K562 (cell line): ENCODE measurements around the gene UBE2J2. TPM values are rescaled to one million over a fixed set of nuclear protein-coding genes. Genes with fewer than 3 reads are reported as not detected.

Source experiments
- ATAC-seq: fragments of 200-7000 bp; cut with Tn5 transposase; 3 replicates; pipeline ENCODE4 v1.9.1; 2020; ENCODE audit warnings: moderate library complexity
- BruUV-seq: library from RNA; stranded (reverse); fragments of 400-500 nt; replicated peaks from 2 replicates; lab custom pipeline; 2021; lab: Mats Ljungman, UMichigan
- CTCF ChIA-PET: fragments of 300-600 bp; formaldehyde crosslinking; extraction: SDS; loops from one replicate; lab custom pipeline; 2021; ENCODE audit warnings: low intra/inter-chr PET ratio; lab: Yijun Ruan, JAX
- POLR2A ChIA-PET: fragments of 300-600, 350-650 bp; sonication (Branson Sonifier 250); formaldehyde crosslinking; extraction: SDS; loops from one replicate; lab custom pipeline; 2021; ENCODE audit warnings: antibody characterized with exemption, inconsistent platforms; lab: Yijun Ruan, JAX
- DNase-seq, 4 experiments: peaks; one replicate each; pipeline versions ENCODE4 v3.0.0 to v3.0.0-alpha.2; 2011 to 2018; ENCODE audit warnings: low spot score in 3 of 4, mixed read lengths in 3 of 4; ENCODE audit errors: extremely low read depth in 1 of 4
- FAIRE-seq: peaks from 2 replicates; lab custom pipeline; 2011; peaks lifted over from hg19 to GRCh38; lab: Jason Lieb, UNC
- H2AFZ ChIP-seq: 2 replicates; pipeline ENCODE4 v1.6.0; 2011; ENCODE audit warnings: low read depth, low read length, control low read depth, inconsistent platforms
- H3K27ac ChIP-seq: fragments of 200-600 bp; 3 replicates; pipeline ENCODE4 v1.8.0; 2011; ENCODE audit warnings: low read depth, mild to moderate bottlenecking, control low read depth, inconsistent platforms, low read length, moderate library complexity, mixed read lengths; ENCODE audit errors: extremely low read depth
- H3K27me3 ChIP-seq, 2 experiments: fragments of 300-600 bp in 1 of 2; 2 replicates in 1 of 2; 3 replicates in 1 of 2; pipeline versions ENCODE4 v1.6.0 to v1.8.0; 2011; ENCODE audit warnings: inconsistent platforms in 2 of 2, low read length in 2 of 2, mild to moderate bottlenecking in 1 of 2, mixed read lengths in 1 of 2, moderate library complexity in 1 of 2; ENCODE audit not compliant: control insufficient read depth in 2 of 2, insufficient read depth in 2 of 2
- H3K36me3 ChIP-seq: fragments of 300-600 bp; 3 replicates; pipeline ENCODE4 v1.8.0; 2011; ENCODE audit warnings: mild to moderate bottlenecking, low read length, inconsistent platforms; ENCODE audit not compliant: control insufficient read depth, insufficient read depth
- H3K4me1 ChIP-seq, 2 experiments: fragments of 200-600 bp in 1 of 2; replicated peaks in 1 of 2; 2 replicates in 1 of 2; 3 replicates in 1 of 2; pipeline versions ENCODE4 v1.5.1 to v1.8.0; 2011; ENCODE audit warnings: inconsistent platforms in 2 of 2, low read length in 2 of 2, mild to moderate bottlenecking in 1 of 2, mixed read lengths in 1 of 2, moderate library complexity in 1 of 2; ENCODE audit not compliant: control insufficient read depth in 2 of 2, insufficient read depth in 2 of 2
- H3K4me2 ChIP-seq: 2 replicates; pipeline ENCODE4 v1.6.1; 2011; ENCODE audit warnings: low read length, control low read depth, inconsistent platforms, mixed read lengths; ENCODE audit not compliant: insufficient read depth
- H3K4me3 ChIP-seq: fragments of 200-600 bp; sonication (generic), shearing (Covaris generic); 2 replicates; pipeline ENCODE4 v1.5.1; 2016; ENCODE audit warnings: control low read depth, inconsistent platforms
- H3K79me2 ChIP-seq: fragments of 200-600 bp; 3 replicates; pipeline ENCODE4 v1.8.0; 2011; ENCODE audit warnings: low read length, inconsistent platforms; ENCODE audit not compliant: control insufficient read depth, insufficient read depth
- H3K9ac ChIP-seq, 2 experiments: 2 replicates each; pipeline versions ENCODE4 v1.6.0 to v1.6.1; 2011; ENCODE audit warnings: low read depth in 2 of 2, low read length in 2 of 2, control low read depth in 1 of 2, inconsistent platforms in 1 of 2, mild to moderate bottlenecking in 1 of 2, mixed read lengths in 1 of 2; ENCODE audit not compliant: insufficient read depth in 1 of 2
- H3K9me1 ChIP-seq: one replicate; pipeline ENCODE4 v1.6.0; 2011; ENCODE audit warnings: inconsistent platforms, mild to moderate bottlenecking, low read length, moderate library complexity; ENCODE audit not compliant: control insufficient read depth, insufficient read depth
- H3K9me3 ChIP-seq: replicated peaks from 2 replicates; pipeline ENCODE4 v1.5.1; 2011; ENCODE audit warnings: low read depth, low read length, inconsistent platforms; ENCODE audit not compliant: control insufficient read depth, insufficient read depth
- H4K20me1 ChIP-seq: replicated peaks from 2 replicates; pipeline ENCODE4 v1.6.1; 2011; ENCODE audit warnings: low read length, inconsistent platforms, mixed read lengths; ENCODE audit not compliant: control insufficient read depth, insufficient read depth
- CBX8 ChIP-seq: fragments of 200-600 bp; sonication (generic); IDR thresholded peaks from 2 replicates; pipeline ENCODE4 v1.6.1; 2012; ENCODE audit warnings: borderline replicate concordance, mixed run types, low read depth, mild to moderate bottlenecking, moderate library complexity, mixed read lengths, low read length, control low read depth, inconsistent platforms; ENCODE audit not compliant: poor library complexity, severe bottlenecking; ENCODE audit errors: extremely low read depth
- FIP1L1 ChIP-seq: fragments of 200-400 bp; formaldehyde crosslinking; IDR thresholded peaks from 2 replicates; pipeline ENCODE4 v1.6.1; 2018; ENCODE audit warnings: mild to moderate bottlenecking, low read depth, low read length; ENCODE audit not compliant: poor library complexity, severe bottlenecking
- NCOA4 ChIP-seq: fragments of 450-650 bp; IDR thresholded peaks from 2 replicates; pipeline ENCODE4 v1.6.1; 2018; ENCODE audit warnings: mild to moderate bottlenecking; ENCODE audit not compliant: partially characterized antibody
- NFE2L1 ChIP-seq: fragments of 450-650 bp; IDR thresholded peaks from 2 replicates; pipeline ENCODE4 v1.6.1; 2016; ENCODE audit warnings: missing genetic modification characterization, low read depth, mild to moderate bottlenecking, missing compliant biosample characterization, moderate library complexity, borderline replicate concordance
- SIRT6 ChIP-seq: IDR thresholded peaks from one replicate; pipeline ENCODE4 v1.6.1; 2012; ENCODE audit warnings: low read depth, mild to moderate bottlenecking, control low read depth, inconsistent platforms, low read length, moderate library complexity
- ZNF324 ChIP-seq: fragments of 250-450 bp; sonication (Bioruptor Pico); IDR thresholded peaks from 2 replicates; pipeline ENCODE4 v1.4.0; 2020; ENCODE audit warnings: mild to moderate bottlenecking
- WGBS: fragments of 100-300 bp; shearing (Covaris generic); methylation state at CpG from one replicate; pipeline ENCODE4 v1.1.6; 2016; ENCODE audit warnings: low coverage, mixed read lengths; ENCODE audit not compliant: insufficient coverage; ENCODE audit errors: missing lambda C conversion rate; 5-methylcytosine and 5-hydroxymethylcytosine counted together
- in situ Hi-C: fragments of 300-500 bp; cut with MboI; formaldehyde crosslinking; loops from 4 replicates; pipeline ENCODE4 v1.15.0; 2018; ENCODE audit warnings: inconsistent platforms, mixed read lengths
- intact Hi-C: fragments of 100-400 bp; cut with micrococcal nuclease; formaldehyde crosslinking; loops from 2 replicates; pipeline ENCODE4 v1.14.2; 2022
- polyA plus RNA-seq, 8 experiments: library from polyadenylated mRNA; depleted of rRNA in 4 of 8; stranded (reverse) in 5 of 8; unstranded in 3 of 8; fragments of >200 nt; fragmentation: Nextera tagmentation in 2 of 8; fragmentation: Illumina TruSeq in 1 of 8; extraction: Ambion mirVana in 2 of 8; extraction: Trizol in 1 of 8; gene quantifications; 2 replicates each; pipeline versions ENCODE4 v1.2.1 to v1.2.3, GENCODE V29; 2011 to 2014; ENCODE audit warnings: inconsistent platforms in 1 of 8, missing spikeins in 1 of 8
- total RNA-seq, 7 experiments: library from RNA; depleted of rRNA in 6 of 7; stranded (reverse); fragments of >200 nt in 6 of 7; fragmentation: Illumina TruSeq in 2 of 7; extraction: Trizol in 2 of 7; gene quantifications; 2 replicates each; pipeline versions ENCODE4 v1.2.1 to v1.2.3, GENCODE V29; 2011 to 2021; ENCODE audit warnings: low replicate concordance in 1 of 7
- TF ChIP-seq, protein P1 (sequence below), 3 experiments: fragments of 200-800 bp in 1 of 3; sonication (Bioruptor generic) in 1 of 3; sonication (generic) in 1 of 3; formaldehyde crosslinking in 1 of 3; IDR thresholded peaks; 2 replicates each; pipeline versions ENCODE4 v1.6.1 to v1.8.0; 2016 to 2022; ENCODE audit warnings: mild to moderate bottlenecking in 2 of 3, missing compliant biosample characterization in 2 of 3, missing genetic modification characterization in 2 of 3, missing genetic modification reagents in 1 of 3
- TF ChIP-seq, protein P2 (sequence below): sonication (generic); formaldehyde crosslinking; IDR thresholded peaks from 2 replicates; pipeline ENCODE4 v1.8.0; 2023; ENCODE audit warnings: mild to moderate bottlenecking, missing genetic modification reagents

Gene UBE2J2
- total and polyA plus RNA-seq, 9 of the 15 experiments (the other 6 are each of a cell fraction or from before 2014, with no cell fraction given) = 0.93 to 112 (median 75.5) TPM

DNA sequence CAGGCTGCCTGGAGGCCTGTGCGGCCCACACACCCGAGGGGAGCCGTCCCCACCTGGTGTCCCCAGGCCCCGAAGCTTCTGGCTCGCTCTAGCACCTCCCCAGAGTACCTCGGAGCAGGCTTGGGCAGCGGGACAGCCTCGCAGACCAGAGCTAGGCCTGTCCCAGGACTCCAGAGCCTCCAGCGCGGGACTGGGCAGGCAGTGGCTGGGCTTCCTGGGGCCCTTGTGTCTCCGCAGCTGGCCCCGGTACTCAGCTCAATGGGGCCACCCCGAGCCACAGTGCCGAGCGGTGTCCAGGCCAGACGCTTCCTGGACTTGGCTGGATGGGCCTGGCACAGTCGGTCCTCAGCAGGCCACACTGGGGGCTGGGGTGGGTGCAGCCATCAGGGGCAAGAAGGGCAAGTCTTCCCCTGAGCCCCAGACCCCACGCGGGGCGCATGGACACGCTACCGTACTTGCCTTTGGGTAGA, 11.5 kb upstream of the UBE2J2 start:
- DNase-seq = no peak
- WGBS = 49% methylated on average over 17 of the region's 22 CpGs
- TF ChIP-seq NCOA4 = no peak
- peak; percentile 20 for TF ChIP-seq FIP1L1
- Histone ChIP-seq H4K20me1 (peaks cover 4% of the 10 kb centered on the region; the same call in 1 of the 2 replicates), H3K9me3 (no peaks in the 10 kb centered on the region), H3K9me1 (peaks cover 3% of the 10 kb centered on the region), H3K4me1 (peaks cover 0 to 69% of the 10 kb centered on the region in 2 experiments; a peak in 3 of 5 replicates), H3K36me3 (no peaks in the 10 kb centered on the region), H2AFZ (no peak overlapping the region), H3K9ac (no peak overlapping the region; a peak in 1 of 4 replicates), H3K4me2 (no peak overlapping the region), H3K79me2 (no peaks in the 10 kb centered on the region), H3K27ac (no peak overlapping the region), H3K4me3 (no peak overlapping the region), H3K27me3 (peaks cover 2 to 33% of the 10 kb centered on the region in 2 experiments; a peak in 3 of 5 replicates)
- ChIA-PET CTCF (no interaction called here), POLR2A (interaction anchor here (2.3 kb wide), 1 partner anchor 9 kb away, joined by 6 read pairs; no protein-coding TSS in a partner anchor)
- in situ Hi-C loops = no loop called here
- no TSS peak for BruUV-seq
- no peak for FAIRE-seq
- no peak; the same call in 2 of the 3 replicates for ATAC-seq
- intact Hi-C loops = no loop called here

DNA sequence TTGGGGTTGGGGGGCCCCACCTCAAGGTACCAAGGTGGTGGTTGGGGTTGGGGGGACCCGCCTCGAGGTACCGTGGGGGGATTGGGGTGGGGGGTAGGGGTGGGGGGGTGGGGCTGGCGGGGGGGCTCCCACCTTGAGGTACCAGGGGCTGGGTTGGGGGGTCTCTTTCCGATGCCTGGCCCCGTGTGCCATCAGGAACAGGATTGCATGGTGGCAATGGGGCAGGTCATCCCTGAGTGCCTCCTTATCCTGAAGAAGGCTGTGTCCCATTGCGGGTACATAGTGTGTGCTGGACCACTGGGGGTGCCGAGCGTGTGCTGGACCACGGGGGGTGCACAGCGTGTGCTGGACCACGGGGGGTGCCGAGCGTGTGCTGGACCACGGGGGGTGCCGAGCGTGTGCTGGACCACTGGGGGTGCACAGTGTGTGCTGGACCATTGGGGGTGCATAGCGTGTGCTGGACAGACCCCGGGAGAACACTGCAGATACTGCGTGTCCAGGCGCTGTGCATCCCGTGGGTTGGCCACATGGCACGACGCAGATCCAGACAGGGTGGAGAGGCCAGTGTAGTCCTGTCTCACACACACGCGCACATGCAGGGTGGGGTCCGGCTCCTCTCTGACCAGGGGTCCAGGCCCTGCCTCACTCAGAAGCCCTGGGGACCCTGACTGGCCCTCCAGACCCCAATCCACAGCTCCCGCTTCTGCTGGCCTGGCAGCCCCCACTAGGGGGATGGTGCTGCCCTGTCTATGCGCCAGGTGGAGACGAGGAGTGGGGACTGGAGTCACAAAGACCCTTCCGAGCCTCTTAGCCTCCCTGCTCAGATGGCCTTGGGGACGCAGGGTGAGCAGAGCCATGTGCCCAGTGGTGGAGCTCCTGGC, 10.8 kb upstream of the UBE2J2 start:
- ATAC-seq (no peak), FAIRE-seq (no peak), DNase-seq (no peak)
- Histone ChIP-seq H3K36me3 (no peaks in the 10 kb centered on the region), H3K79me2 (no peaks in the 10 kb centered on the region), H3K4me3 (no peak overlapping the region), H3K27me3 (peaks cover 2 to 29% of the 10 kb centered on the region in 2 experiments; a peak in 3 of 5 replicates), H2AFZ (no peak overlapping the region), H3K9me3 (no peaks in the 10 kb centered on the region), H3K4me1 (peaks cover 0 to 66% of the 10 kb centered on the region in 2 experiments; a peak in 3 of 5 replicates), H3K4me2 (no peak overlapping the region), H3K27ac (no peak overlapping the region), H3K9me1 (peaks cover 3% of the 10 kb centered on the region), H4K20me1 (peaks cover 3% of the 10 kb centered on the region; the same call in 1 of the 2 replicates), H3K9ac (no peak overlapping the region; a peak in 1 of 4 replicates)
- intact Hi-C loops = no loop called here
- 49% methylated on average over 23 of the region's 32 CpGs for WGBS
- BruUV-seq = no TSS peak
- ChIA-PET POLR2A (no interaction called here), CTCF (no interaction called here)
- in situ Hi-C loops = no loop called here
- TF ChIP-seq, protein P1, sequence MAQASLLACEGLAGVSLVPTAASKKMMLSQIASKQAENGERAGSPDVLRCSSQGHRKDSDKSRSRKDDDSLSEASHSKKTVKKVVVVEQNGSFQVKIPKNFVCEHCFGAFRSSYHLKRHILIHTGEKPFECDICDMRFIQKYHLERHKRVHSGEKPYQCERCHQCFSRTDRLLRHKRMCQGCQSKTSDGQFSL (CRISPR knock-in tag; IDR thresholded peaks at IDR 0.05) = peak; percentile 80; the same call in 1 of the 2 replicates
- TF ChIP-seq, protein P1 (tag; IDR thresholded peaks at IDR 0.05) = peak in 1 of 2 experiments; percentile 56; a peak in 1 of 4 replicates
- TF ChIP-seq, protein P2, sequence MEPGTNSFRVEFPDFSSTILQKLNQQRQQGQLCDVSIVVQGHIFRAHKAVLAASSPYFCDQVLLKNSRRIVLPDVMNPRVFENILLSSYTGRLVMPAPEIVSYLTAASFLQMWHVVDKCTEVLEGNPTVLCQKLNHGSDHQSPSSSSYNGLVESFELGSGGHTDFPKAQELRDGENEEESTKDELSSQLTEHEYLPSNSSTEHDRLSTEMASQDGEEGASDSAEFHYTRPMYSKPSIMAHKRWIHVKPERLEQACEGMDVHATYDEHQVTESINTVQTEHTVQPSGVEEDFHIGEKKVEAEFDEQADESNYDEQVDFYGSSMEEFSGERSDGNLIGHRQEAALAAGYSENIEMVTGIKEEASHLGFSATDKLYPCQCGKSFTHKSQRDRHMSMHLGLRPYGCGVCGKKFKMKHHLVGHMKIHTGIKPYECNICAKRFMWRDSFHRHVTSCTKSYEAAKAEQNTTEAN (CRISPR knock-in tag) = no peak
- TF ChIP-seq NFE2L1 (tag) (no peak), SIRT6 (no peak), CBX8 (no peak), ZNF324 (no peak)
